Sigmoid colon (tissue), 7 donors: Measurements from ENCODE around the gene NBEAL2. TPM values are rescaled to one million over a fixed set of nuclear protein-coding genes. Genes with fewer than 3 reads are reported as not detected.

Source experiments
- DNase-seq: peaks from one replicate; pipeline ENCODE4 v3.0.0-alpha.2; 2019
- H3K27ac ChIP-seq, 4 donors: fragments of 200-600 bp; sonication (generic); one replicate each; pipeline ENCODE4 v1.5.1; 2016 to 2019; ENCODE audit warnings: mild to moderate bottlenecking in 1 of 4
- H3K27me3 ChIP-seq, 3 donors: fragments of 200-600 bp; sonication (generic); one replicate each; pipeline ENCODE4 v1.5.1; 2019; ENCODE audit warnings: mild to moderate bottlenecking in 1 of 3
- H3K36me3 ChIP-seq, 4 donors: fragments of 200-600 bp; sonication (generic); one replicate each; pipeline ENCODE4 v1.5.1; 2016 to 2019
- H3K4me1 ChIP-seq, 4 donors: fragments of 200-600 bp; sonication (generic); one replicate each; pipeline ENCODE4 v1.5.1; 2017 to 2019
- H3K4me3 ChIP-seq, 4 donors: fragments of 200-600 bp; sonication (generic); one replicate each; pipeline ENCODE4 v1.5.1; 2017 to 2019; ENCODE audit warnings: mild to moderate bottlenecking in 2 of 4, moderate library complexity in 1 of 4
- H3K9me3 ChIP-seq, 4 donors: fragments of 200-600 bp in 3 of 4; sonication (generic) in 3 of 4; one replicate each; pipeline versions ENCODE4 v1.5.1 to v1.6.1; 2013 to 2019
- CTCF ChIP-seq, 4 experiments: fragments of 450-650 bp in 3 of 4; fragments of 200-600 bp in 1 of 4; IDR thresholded peaks; one replicate each; pipeline ENCODE4 v1.5.1; 2016 to 2019; ENCODE audit warnings: antibody characterized with exemption in 4 of 4, mild to moderate bottlenecking in 3 of 4, moderate library complexity in 2 of 4
- EP300 ChIP-seq, 4 donors: sonication (generic); formaldehyde crosslinking; IDR thresholded peaks; one replicate each; pipeline ENCODE4 v1.6.1; 2017; ENCODE audit warnings: antibody characterized with exemption in 4 of 4
- POLR2A ChIP-seq, 2 donors: fragments of 450-650 bp; IDR thresholded peaks; one replicate each; pipeline ENCODE4 v1.6.1; 2016; ENCODE audit warnings: antibody characterized with exemption in 2 of 2, mild to moderate bottlenecking in 2 of 2, moderate library complexity in 2 of 2
- POLR2AphosphoS5 ChIP-seq, 4 donors: sonication (generic); formaldehyde crosslinking; IDR thresholded peaks; one replicate each; pipeline ENCODE4 v1.6.1; 2017; ENCODE audit warnings: antibody characterized with exemption in 4 of 4
- WGBS, 2 donors: extraction: QIAGEN DNeasy Blood & Tissue Kit; methylation state at CpG; one replicate each; pipeline ENCODE4 v1.1.7; 2013; 5-methylcytosine and 5-hydroxymethylcytosine counted together
- intact Hi-C: fragments of 100-400 bp; cut with DNase I; formaldehyde crosslinking; loops from one replicate; pipeline ENCODE4 v1.15.1; 2023
- polyA plus RNA-seq, 3 donors: library from polyadenylated mRNA; stranded (reverse); fragments of 200-250 nt; gene quantifications; one replicate each; pipeline ENCODE4 v1.2.3, GENCODE V29; 2013
- total RNA-seq, 4 donors: library from RNA; depleted of rRNA; stranded (reverse); fragments of >200 nt; gene quantifications; one replicate each; pipeline ENCODE4 v1.1.0, GENCODE V29; 2016
- donor health status: healthy with polysubstance abuse.
- donor health status: Bipolar disorder and iron deficiency.
- donor health status: healthy.

Gene NBEAL2
- total and polyA plus RNA-seq, 7 donors, result 7.8 to 88.0 (median 12.5) TPM

DNA sequence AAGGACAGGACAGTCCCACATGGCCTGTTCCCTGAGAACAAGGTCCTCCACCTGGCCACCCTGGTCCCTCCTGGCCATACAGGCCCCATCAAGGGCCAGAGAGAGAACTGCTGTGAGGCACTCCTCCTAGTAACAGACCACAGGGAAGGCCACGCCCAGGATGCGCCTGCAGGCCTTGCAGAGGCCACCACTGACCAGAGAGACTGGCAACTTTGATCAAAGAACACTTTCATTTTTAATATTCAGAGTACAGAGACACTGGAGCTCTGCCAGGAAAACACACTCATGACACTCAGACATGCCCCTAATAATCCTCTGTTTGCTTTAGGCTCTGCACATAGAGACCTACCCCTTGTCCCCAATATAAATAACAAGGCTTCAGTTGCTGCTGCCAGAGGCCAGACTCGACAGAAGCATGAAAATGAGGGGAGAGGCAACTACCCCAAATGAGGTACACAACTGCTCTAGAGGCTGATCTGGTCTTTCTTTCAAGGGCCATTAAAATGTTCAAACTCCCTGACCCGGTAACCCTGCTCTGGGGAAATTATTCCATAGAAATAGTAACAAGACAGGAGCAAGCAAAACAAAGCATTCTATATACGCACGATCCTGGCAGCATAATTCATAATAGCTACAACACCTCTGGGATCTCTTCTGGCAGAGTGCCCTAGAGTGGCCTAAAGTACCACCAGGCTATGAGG lies 47.7 kb upstream of the NBEAL2 start:
- no peak overlapping the region for H3K4me3 ChIP-seq
- peak overlapping the region; percentile 78 to 91 (median 84) for H3K27ac ChIP-seq
- peak; percentile 87 for DNase-seq
- H3K36me3 ChIP-seq, result no peaks in the 10 kb centered on the region
- H3K9me3 ChIP-seq, result no peaks in the 10 kb centered on the region
- peaks cover 0 to 100% (median 97%) of the 10 kb centered on the region in 4 donors for H3K4me1 ChIP-seq
- intact Hi-C loops, result loop anchor here (5.0 to 10.0 kb wide), 2 partner anchors 233 to 351 kb away; partner anchors contain the start of genes KIF9, KLHL18 and SETD2
- no peaks in the 10 kb centered on the region for H3K27me3 ChIP-seq
- 14 to 37% methylated on average over 6 of the region's 6 CpGs for WGBS, 2 donors
- TF ChIP-seq POLR2AphosphoS5 (IDR thresholded peaks at IDR 0.05) (peak; percentile 64 to 74 (median 66)), EP300 (IDR thresholded peaks at IDR 0.05) (peak in 2 of 4 donors; percentile 44), POLR2A (IDR thresholded peaks at IDR 0.05) (no peak)

DNA sequence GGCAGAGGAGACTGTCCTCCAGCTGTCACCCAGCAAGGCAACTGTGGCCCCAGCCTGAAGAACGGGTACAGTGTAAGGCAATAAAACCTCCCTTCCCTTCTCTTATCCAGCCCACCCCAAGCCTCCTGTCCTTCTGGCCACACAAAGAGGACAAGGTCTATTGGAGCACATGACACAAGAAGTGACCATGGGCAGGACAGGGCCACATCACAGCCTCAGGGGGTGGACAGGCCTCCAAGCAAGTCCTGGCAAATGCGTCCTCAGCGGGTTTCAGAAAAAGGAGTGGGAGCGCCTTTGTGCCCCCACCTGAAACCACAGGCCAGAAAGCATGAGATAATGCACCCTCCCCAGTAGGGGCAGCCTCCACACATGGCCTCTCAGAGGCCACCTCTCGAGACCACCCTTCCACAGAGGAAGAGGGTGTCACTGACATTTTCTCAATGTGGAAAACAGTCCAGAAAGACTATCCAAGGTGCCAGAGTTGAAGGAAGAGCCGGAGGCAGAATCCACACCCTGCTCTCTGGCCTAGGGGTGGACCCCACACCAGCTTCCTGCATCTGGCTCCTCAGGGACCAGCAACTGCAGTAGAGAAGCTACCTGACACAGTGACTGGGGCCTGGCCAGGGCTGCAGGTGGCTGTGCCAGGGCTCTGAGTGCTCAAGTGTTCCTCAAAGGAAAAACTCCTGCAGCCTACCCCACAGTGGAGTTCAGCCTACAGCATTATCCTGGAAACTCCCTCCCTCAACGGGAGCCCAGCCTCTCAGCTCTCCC lies 46.8 kb upstream of the NBEAL2 start:
- no peaks in the 10 kb centered on the region for H3K9me3 ChIP-seq
- WGBS, 2 donors, result 60 to 68% methylated on average over 7 of the region's 7 CpGs
- no peaks in the 10 kb centered on the region for H3K27me3 ChIP-seq
- peak overlapping the region; percentile 78 to 91 (median 84) for H3K27ac ChIP-seq
- intact Hi-C loops, result loop anchor here (5.0 to 10.0 kb wide), 2 partner anchors 232 to 350 kb away; partner anchors contain the start of genes KIF9, KLHL18 and SETD2
- peaks cover 0 to 3% (median 0%) of the 10 kb centered on the region in 4 donors for H3K36me3 ChIP-seq
- H3K4me3 ChIP-seq, result no peak overlapping the region
- DNase-seq, result peak; percentile 61
- TF ChIP-seq POLR2AphosphoS5 (IDR thresholded peaks at IDR 0.05), result no peak
- TF ChIP-seq CTCF (IDR thresholded peaks at IDR 0.05), result no peak
- no peak for TF ChIP-seq EP300 (IDR thresholded peaks at IDR 0.05)
- no peak for TF ChIP-seq POLR2A (IDR thresholded peaks at IDR 0.05)
- peaks cover 0 to 100% (median 94%) of the 10 kb centered on the region in 4 donors for H3K4me1 ChIP-seq

GRCh38 chr3:46933261-46933660 lies 46.2 kb upstream of the NBEAL2 start:
- H3K4me3 ChIP-seq, result no peak overlapping the region
- no peaks in the 10 kb centered on the region for H3K27me3 ChIP-seq
- TF ChIP-seq POLR2AphosphoS5 (IDR thresholded peaks at IDR 0.05), result no peak
- no peak for TF ChIP-seq EP300 (IDR thresholded peaks at IDR 0.05)
- TF ChIP-seq POLR2A (IDR thresholded peaks at IDR 0.05), result no peak
- TF ChIP-seq CTCF (IDR thresholded peaks at IDR 0.05), result no peak
- intact Hi-C loops, result loop anchor here (5.0 to 10.0 kb wide), 2 partner anchors 232 to 349 kb away; partner anchors contain the start of genes KIF9, KLHL18 and SETD2
- H3K27ac ChIP-seq, result peak overlapping the region; percentile 78 to 91 (median 84)
- H3K36me3 ChIP-seq, result peaks cover 0 to 8% (median 0%) of the 10 kb centered on the region in 4 donors
- H3K4me1 ChIP-seq, result peaks cover 0 to 100% (median 93%) of the 10 kb centered on the region in 4 donors
- peak; percentile 59 for DNase-seq
- H3K9me3 ChIP-seq, result no peaks in the 10 kb centered on the region
- 75 to 80% methylated on average over 6 of the region's 6 CpGs for WGBS, 2 donors

GRCh38 chr3:46934072-46934471 lies 45.4 kb upstream of the NBEAL2 start:
- no peak for TF ChIP-seq POLR2AphosphoS5 (IDR thresholded peaks at IDR 0.05)
- TF ChIP-seq POLR2A (IDR thresholded peaks at IDR 0.05), result no peak
- TF ChIP-seq CTCF (IDR thresholded peaks at IDR 0.05), result no peak
- no peak for TF ChIP-seq EP300 (IDR thresholded peaks at IDR 0.05)
- H3K4me1 ChIP-seq, result peaks cover 0 to 100% (median 92%) of the 10 kb centered on the region in 4 donors
- H3K4me3 ChIP-seq, result no peak overlapping the region
- peaks cover 0 to 8% (median 0%) of the 10 kb centered on the region in 4 donors for H3K36me3 ChIP-seq
- peak; percentile 66 for DNase-seq
- no peaks in the 10 kb centered on the region for H3K9me3 ChIP-seq
- intact Hi-C loops, result loop anchor here (2.0 to 10.0 kb wide), 3 partner anchors 75 to 348 kb away; partner anchors contain the start of genes KIF9, KLHL18 and SETD2
- WGBS, 2 donors, result 36 to 58% methylated on average over 2 of the region's 2 CpGs
- H3K27me3 ChIP-seq, result no peaks in the 10 kb centered on the region
- H3K27ac ChIP-seq, result peak overlapping the region; percentile 78 to 91 (median 84)
